Keratinocyte (primary cell): ENCODE data around the gene CAVIN1. TPM values are rescaled to one million over a fixed set of nuclear protein-coding genes. Genes with fewer than 3 reads are reported as not detected.

Experiments used
- DNase-seq: peaks from one replicate; pipeline ENCODE4 v3.0.0-alpha.2; 2011; ENCODE audit warnings: low read depth, missing footprints, low spot score
- FAIRE-seq: peaks from 2 replicates; lab custom pipeline; 2011; peaks lifted over from hg19 to GRCh38; lab: Jason Lieb, UNC
- H2AFZ ChIP-seq: 2 replicates; pipeline ENCODE4 v1.6.0; 2012; ENCODE audit warnings: low read length, control low read depth, inconsistent platforms; ENCODE audit not compliant: control insufficient read depth
- H3K27ac ChIP-seq: 2 replicates; pipeline ENCODE4 v1.5.1; 2011; ENCODE audit warnings: low read length; ENCODE audit not compliant: control insufficient read depth, insufficient read depth
- H3K27me3 ChIP-seq: 3 replicates; pipeline ENCODE4 v1.6.0; 2011; ENCODE audit warnings: low read length; ENCODE audit not compliant: control insufficient read depth, insufficient read depth; ENCODE audit errors: extremely low read depth
- H3K36me3 ChIP-seq, 2 experiments: 2 replicates in 1 of 2; 3 replicates in 1 of 2; pipeline ENCODE4 v1.5.1; 2011; ENCODE audit warnings: low read length in 2 of 2, mild to moderate bottlenecking in 1 of 2; ENCODE audit not compliant: control insufficient read depth in 2 of 2, insufficient read depth in 2 of 2; ENCODE audit errors: extremely low read depth in 1 of 2
- H3K4me1 ChIP-seq: 3 replicates; pipeline ENCODE4 v1.5.1; 2011; ENCODE audit warnings: low read length; ENCODE audit not compliant: control insufficient read depth, insufficient read depth; ENCODE audit errors: extremely low read depth
- H3K4me2 ChIP-seq: 3 replicates; pipeline ENCODE4 v1.6.0; 2011; ENCODE audit warnings: low read depth, low read length; ENCODE audit not compliant: control insufficient read depth, insufficient read depth; ENCODE audit errors: extremely low read depth
- H3K4me3 ChIP-seq, 3 experiments: fragments of 200-600 bp in 1 of 3; sonication (generic) in 1 of 3; 2 replicates in 2 of 3; 3 replicates in 1 of 3; pipeline ENCODE4 v1.5.1; 2011 to 2016; ENCODE audit warnings: low read length in 3 of 3, mild to moderate bottlenecking in 3 of 3, control low read depth in 2 of 3, inconsistent platforms in 1 of 3, low read depth in 1 of 3, mixed read lengths in 1 of 3, mixed run types in 1 of 3, moderate library complexity in 1 of 3; ENCODE audit not compliant: control insufficient read depth in 2 of 3, insufficient read depth in 2 of 3; ENCODE audit errors: extremely low read depth in 1 of 3
- H3K79me2 ChIP-seq: 2 replicates; pipeline ENCODE4 v1.6.0; 2012; ENCODE audit warnings: low read length; ENCODE audit not compliant: control insufficient read depth, insufficient read depth
- H3K9ac ChIP-seq: 3 replicates; pipeline ENCODE4 v1.6.0; 2011; ENCODE audit warnings: low read length; ENCODE audit not compliant: control insufficient read depth, insufficient read depth; ENCODE audit errors: extremely low read depth
- H3K9me1 ChIP-seq: 3 replicates; pipeline ENCODE4 v1.6.0; 2011; ENCODE audit warnings: low read length; ENCODE audit not compliant: control insufficient read depth, insufficient read depth; ENCODE audit errors: extremely low read depth
- H3K9me3 ChIP-seq: 2 replicates; pipeline ENCODE4 v1.5.1; 2012; ENCODE audit warnings: low read depth, low read length; ENCODE audit not compliant: control insufficient read depth
- H4K20me1 ChIP-seq: 3 replicates; pipeline ENCODE4 v1.6.0; 2011; ENCODE audit warnings: low read length; ENCODE audit not compliant: control insufficient read depth, insufficient read depth; ENCODE audit errors: extremely low read depth
- CTCF ChIP-seq, 3 experiments: IDR thresholded peaks in 1 of 3; conservative IDR thresholded peaks in 1 of 3; optimal IDR thresholded peaks in 1 of 3; 2 replicates in 2 of 3; 3 replicates in 1 of 3; pipeline versions ENCODE3 to v1.5.1; 2011; ENCODE audit warnings: low read length in 3 of 3, mild to moderate bottlenecking in 3 of 3, moderate library complexity in 2 of 3, control low read depth in 1 of 3, inconsistent platforms in 1 of 3; ENCODE audit not compliant: insufficient read depth in 2 of 3; ENCODE audit errors: extremely low read depth in 1 of 3
- EZH2 ChIP-seq: IDR thresholded peaks from one replicate; pipeline ENCODE4 v1.6.1; 2012; ENCODE audit warnings: inconsistent platforms, mild to moderate bottlenecking, low read length, moderate library complexity
- dilution Hi-C: fragments of 300-500 bp; cut with MboI; formaldehyde crosslinking; loops from one replicate; pipeline ENCODE4 v1.7.0; 2020; ENCODE audit warnings: low sequenced_read_pairs; ENCODE audit not compliant: extremely low pct_ligation_motif_present
- polyA minus RNA-seq, 3 experiments: library from RNA; depleted of rRNA, polyadenylated mRNA; stranded (reverse); fragments of >200 nt; gene quantifications; 1 replicate in 1 of 3; 2 replicates in 1 of 3; 3 replicates in 1 of 3; pipeline ENCODE4 v1.2.3, GENCODE V29; 2011
- polyA plus RNA-seq, 5 experiments: library from polyadenylated mRNA; depleted of rRNA in 3 of 5; stranded (reverse) in 3 of 5; stranded (forward) in 1 of 5; unstranded in 1 of 5; fragments of >200 nt; gene quantifications; 1 replicate in 1 of 5; 2 replicates in 3 of 5; 3 replicates in 1 of 5; pipeline versions ENCODE4 v1.2.1 to v1.2.3, GENCODE V29; 2011 to 2012; ENCODE audit warnings: missing spikeins in 2 of 5, low read depth in 1 of 5, low replicate concordance in 1 of 5

The CAVIN1 gene
- polyA plus RNA-seq = 172 to 237 TPM (median 190 TPM) in 3 replicates
- 43.7 TPM for polyA plus RNA-seq (2011; ENCODE audit: low read depth)
- polyA plus RNA-seq (2011; cell fraction: cytosol; rRNA removed) = 134 and 236 TPM in 2 replicates
- polyA plus RNA-seq (2011; cell fraction: nucleus; rRNA removed) = 203 and 264 TPM in 2 replicates
- polyA plus RNA-seq (2012; ENCODE audit: low replicate concordance) = 65.9 and 369 TPM in 2 replicates
- 128 to 158 TPM (median 146 TPM) in 3 replicates for polyA minus RNA-seq
- 419 TPM for polyA minus RNA-seq (2011; cell fraction: cytosol; rRNA and poly(A)+ RNA removed)
- polyA minus RNA-seq (2011; cell fraction: nucleus; rRNA and poly(A)+ RNA removed) = 148 and 193 TPM in 2 replicates

- Histone ChIP-seq H3K9ac (peak within 1 kb of the TSS; percentile 90), H3K27ac (peak within 1 kb of the TSS; percentile 80), H3K4me1 (peaks cover 38% of the 10 kb centered on the region), H3K4me2 (peak within 1 kb of the TSS; percentile 85), H4K20me1 (peaks cover 26% of the 10 kb centered on the region), H3K4me3 (peak within 1 kb of the TSS; percentile 92 to 97 (median 94)), H3K27me3 (no peaks in the 10 kb centered on the region), H3K79me2 (peaks cover 49% of the 10 kb centered on the region), H3K9me1 (no peaks in the 10 kb centered on the region), H2AFZ (peak within 1 kb of the TSS; percentile 66), H3K9me3 (no peaks in the 10 kb centered on the region), H3K36me3 (peaks cover 0 to 3% of the 10 kb centered on the region in 2 experiments)
- DNase-seq (peak; percentile 75), FAIRE-seq (peak; percentile 76)
- dilution Hi-C loops = no loop called here
- no peak for TF ChIP-seq CTCF (optimal IDR thresholded peaks at IDR 0.05 in 1 of 3, IDR thresholded peaks at IDR 0.05 in 1 of 3, conservative IDR thresholded peaks at IDR 0.05 in 1 of 3; ENCODE audit: extremely low read depth in 1 of 3, insufficient read depth in 2 of 3, low read length in 3 of 3)
- TF ChIP-seq EZH2 = no peak
These were observed at the start of gene CAVIN1 for GRCh38 chr17:42422958-42423712. CAVIN1 (minus strand) TSS chr17:42423256; CDS start chr17:42423097, 159 bp downstream.

GRCh38 chr17:42467889-42468288 lies 44.8 kb upstream of the CAVIN1 start:
- DNase-seq (no peak), FAIRE-seq (no peak)
- Histone ChIP-seq H2AFZ (no peak overlapping the region), H3K36me3 (peaks cover 6 to 16% of the 10 kb centered on the region in 2 experiments), H3K4me1 (no peaks in the 10 kb centered on the region), H3K79me2 (no peaks in the 10 kb centered on the region), H3K9me1 (no peaks in the 10 kb centered on the region), H3K27me3 (no peaks in the 10 kb centered on the region), H4K20me1 (no peaks in the 10 kb centered on the region), H3K4me2 (no peak overlapping the region), H3K4me3 (no peak overlapping the region), H3K9ac (no peak overlapping the region), H3K9me3 (no peaks in the 10 kb centered on the region), H3K27ac (no peak overlapping the region)
- dilution Hi-C loops = no loop called here
- TF ChIP-seq CTCF (optimal IDR thresholded peaks at IDR 0.05 in 1 of 3, IDR thresholded peaks at IDR 0.05 in 1 of 3, conservative IDR thresholded peaks at IDR 0.05 in 1 of 3; ENCODE audit: extremely low read depth in 1 of 3, insufficient read depth in 2 of 3, low read length in 3 of 3) = no peak
- no peak for TF ChIP-seq EZH2
